Thoracic aorta (tissue), 2 donors: ENCODE results near the gene SLC6A20. TPM values are rescaled to one million over a fixed set of nuclear protein-coding genes. Genes with fewer than 3 reads are reported as not detected.

Experiments used
- ATAC-seq: fragments of 150-250 bp; one replicate; pipeline ENCODE4 v1.8.0; 2017; ENCODE audit warnings: low read depth; ENCODE audit not compliant: insufficient number of reproducible peaks, low FRiP score
- DNase-seq: peaks from one replicate; pipeline ENCODE4 v3.0.0-alpha.2; 2020; ENCODE audit warnings: low spot score
- H3K27ac ChIP-seq, 2 donors: fragments of 200-600 bp; sonication (generic); 1 replicate in 1 of 2; 2 replicates in 1 of 2; pipeline ENCODE4 v1.5.1; 2016; ENCODE audit warnings: mild to moderate bottlenecking in 2 of 2, moderate library complexity in 2 of 2
- H3K27me3 ChIP-seq: fragments of 200-600 bp; sonication (generic); replicated peaks from 2 replicates; pipeline ENCODE4 v1.6.0; 2016; ENCODE audit warnings: mild to moderate bottlenecking; ENCODE audit not compliant: insufficient read depth
- H3K36me3 ChIP-seq: fragments of 200-600 bp; sonication (generic); one replicate; pipeline ENCODE4 v1.5.1; 2016
- H3K4me1 ChIP-seq, 2 donors: fragments of 200-600 bp; sonication (generic); 1 replicate in 1 of 2; 2 replicates in 1 of 2; pipeline versions ENCODE4 v1.5.1 to v1.6.0; 2016; ENCODE audit warnings: low read depth in 2 of 2, mild to moderate bottlenecking in 1 of 2; ENCODE audit not compliant: control insufficient read depth in 1 of 2
- H3K4me3 ChIP-seq: fragments of 200-600 bp; sonication (generic); 2 replicates; pipeline ENCODE4 v1.5.1; 2016; ENCODE audit warnings: mild to moderate bottlenecking
- H3K9me3 ChIP-seq: fragments of 200-600 bp; sonication (generic); 2 replicates; pipeline ENCODE4 v1.5.1; 2016
- total RNA-seq, 2 donors: library from RNA; depleted of rRNA; stranded (reverse); fragments of >200 nt; gene quantifications; one replicate each; pipeline versions ENCODE4 v1.1.0 to v1.2.3, GENCODE V29; 2016
- TF ChIP-seq, protein P1 (sequence below): fragments of 200-600 bp; sonication (generic); IDR thresholded peaks from one replicate; pipeline ENCODE4 v1.5.1; 2019; ENCODE audit warnings: antibody characterized with exemption

The SLC6A20 gene
- total RNA-seq, 2 donors from 2014 or later = 0.28 TPM; not detected in 1

DNA sequence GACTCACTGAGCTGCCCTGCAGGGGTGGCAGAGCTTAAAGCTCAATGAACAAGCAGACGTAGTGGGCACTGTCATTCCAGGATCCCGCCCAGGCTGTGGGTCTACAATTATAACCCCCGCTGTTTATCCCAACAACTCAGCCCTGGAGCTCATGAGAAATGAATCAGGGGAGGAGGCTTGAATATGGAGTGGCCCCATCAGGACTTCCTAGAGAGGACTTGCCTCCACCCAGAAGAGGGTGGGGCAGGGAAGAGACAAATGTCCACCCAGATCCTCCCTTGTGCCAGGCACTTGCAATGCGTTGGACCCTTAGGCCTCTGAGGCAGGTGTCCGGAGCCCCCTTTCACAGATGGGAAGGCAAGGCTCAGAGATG lies 33.0 kb downstream of the SLC6A20 start:
- H3K27ac ChIP-seq = no peak overlapping the region
- no peaks in the 10 kb centered on the region for H3K36me3 ChIP-seq
- H3K27me3 ChIP-seq = no peaks in the 10 kb centered on the region
- DNase-seq (no peak), ATAC-seq (no peak)
- H3K9me3 ChIP-seq = peaks cover 4% of the 10 kb centered on the region
- H3K4me3 ChIP-seq = no peak overlapping the region
- TF ChIP-seq, protein P1, sequence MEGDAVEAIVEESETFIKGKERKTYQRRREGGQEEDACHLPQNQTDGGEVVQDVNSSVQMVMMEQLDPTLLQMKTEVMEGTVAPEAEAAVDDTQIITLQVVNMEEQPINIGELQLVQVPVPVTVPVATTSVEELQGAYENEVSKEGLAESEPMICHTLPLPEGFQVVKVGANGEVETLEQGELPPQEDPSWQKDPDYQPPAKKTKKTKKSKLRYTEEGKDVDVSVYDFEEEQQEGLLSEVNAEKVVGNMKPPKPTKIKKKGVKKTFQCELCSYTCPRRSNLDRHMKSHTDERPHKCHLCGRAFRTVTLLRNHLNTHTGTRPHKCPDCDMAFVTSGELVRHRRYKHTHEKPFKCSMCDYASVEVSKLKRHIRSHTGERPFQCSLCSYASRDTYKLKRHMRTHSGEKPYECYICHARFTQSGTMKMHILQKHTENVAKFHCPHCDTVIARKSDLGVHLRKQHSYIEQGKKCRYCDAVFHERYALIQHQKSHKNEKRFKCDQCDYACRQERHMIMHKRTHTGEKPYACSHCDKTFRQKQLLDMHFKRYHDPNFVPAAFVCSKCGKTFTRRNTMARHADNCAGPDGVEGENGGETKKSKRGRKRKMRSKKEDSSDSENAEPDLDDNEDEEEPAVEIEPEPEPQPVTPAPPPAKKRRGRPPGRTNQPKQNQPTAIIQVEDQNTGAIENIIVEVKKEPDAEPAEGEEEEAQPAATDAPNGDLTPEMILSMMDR = no peak
- H3K4me1 ChIP-seq = no peaks in the 10 kb centered on the region

DNA sequence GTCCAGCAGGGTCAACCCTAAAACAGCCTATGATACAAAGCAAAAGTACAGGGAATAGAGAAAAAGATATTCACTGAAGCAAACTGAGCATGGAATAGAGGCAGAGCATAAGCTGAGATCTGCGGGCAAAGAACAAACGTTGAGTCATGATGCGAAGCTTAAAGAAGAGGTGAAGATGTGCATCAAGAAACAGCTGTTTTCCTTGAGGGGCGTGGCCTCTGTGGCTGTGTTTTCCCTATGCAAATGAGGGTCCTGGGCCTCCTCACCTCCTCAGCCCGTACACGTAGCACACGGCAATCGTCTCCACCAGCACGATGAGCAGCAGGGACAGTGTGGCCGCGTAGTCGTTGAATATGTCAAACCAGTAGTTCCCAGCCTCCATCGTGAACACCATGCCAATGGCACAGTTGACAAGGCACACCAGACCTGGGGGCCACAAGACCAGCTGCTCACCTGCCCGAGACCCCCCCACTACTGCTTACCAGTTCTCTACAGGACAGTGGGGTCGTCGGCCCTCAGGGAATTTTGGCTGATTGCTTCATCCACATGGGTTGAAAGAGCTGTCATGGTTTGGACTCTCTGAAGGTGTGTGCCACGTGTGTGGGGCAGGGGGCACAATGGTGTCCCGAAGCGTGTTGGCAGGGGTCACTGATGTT lies 33.6 kb downstream of the SLC6A20 start:
- no peaks in the 10 kb centered on the region for H3K36me3 ChIP-seq
- H3K27ac ChIP-seq = no peak overlapping the region
- TF ChIP-seq, protein P1 = no peak
- no peak overlapping the region for H3K4me3 ChIP-seq
- peaks cover 4% of the 10 kb centered on the region for H3K9me3 ChIP-seq
- H3K4me1 ChIP-seq = no peaks in the 10 kb centered on the region
- no peaks in the 10 kb centered on the region for H3K27me3 ChIP-seq
- DNase-seq (no peak), ATAC-seq (no peak)

DNA sequence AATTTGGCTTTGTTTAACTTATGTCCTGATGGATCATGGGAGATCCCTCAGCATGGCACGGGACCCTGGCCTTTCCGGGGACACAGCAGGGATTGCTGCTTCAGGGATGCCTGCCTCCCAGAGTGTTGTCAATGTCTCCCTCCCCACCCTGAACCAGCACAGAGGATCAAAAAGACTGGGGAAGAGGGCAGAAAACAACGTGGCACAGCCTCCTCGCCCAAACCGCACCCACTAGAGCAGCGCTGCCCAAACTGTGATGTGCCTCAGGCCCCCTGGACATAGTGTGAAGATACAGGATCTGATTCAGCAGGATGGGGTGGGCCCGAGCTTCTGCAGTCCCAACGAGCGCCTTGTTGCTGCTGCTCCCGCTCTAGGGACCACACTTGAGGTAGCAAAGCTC lies 34.5 kb downstream of the SLC6A20 start:
- Histone ChIP-seq H3K4me1 (no peaks in the 10 kb centered on the region), H3K4me3 (no peak overlapping the region), H3K27ac (no peak overlapping the region), H3K9me3 (no peaks in the 10 kb centered on the region), H3K27me3 (no peaks in the 10 kb centered on the region), H3K36me3 (no peaks in the 10 kb centered on the region)
- TF ChIP-seq, protein P1 = no peak
- DNase-seq (no peak), ATAC-seq (no peak)

DNA sequence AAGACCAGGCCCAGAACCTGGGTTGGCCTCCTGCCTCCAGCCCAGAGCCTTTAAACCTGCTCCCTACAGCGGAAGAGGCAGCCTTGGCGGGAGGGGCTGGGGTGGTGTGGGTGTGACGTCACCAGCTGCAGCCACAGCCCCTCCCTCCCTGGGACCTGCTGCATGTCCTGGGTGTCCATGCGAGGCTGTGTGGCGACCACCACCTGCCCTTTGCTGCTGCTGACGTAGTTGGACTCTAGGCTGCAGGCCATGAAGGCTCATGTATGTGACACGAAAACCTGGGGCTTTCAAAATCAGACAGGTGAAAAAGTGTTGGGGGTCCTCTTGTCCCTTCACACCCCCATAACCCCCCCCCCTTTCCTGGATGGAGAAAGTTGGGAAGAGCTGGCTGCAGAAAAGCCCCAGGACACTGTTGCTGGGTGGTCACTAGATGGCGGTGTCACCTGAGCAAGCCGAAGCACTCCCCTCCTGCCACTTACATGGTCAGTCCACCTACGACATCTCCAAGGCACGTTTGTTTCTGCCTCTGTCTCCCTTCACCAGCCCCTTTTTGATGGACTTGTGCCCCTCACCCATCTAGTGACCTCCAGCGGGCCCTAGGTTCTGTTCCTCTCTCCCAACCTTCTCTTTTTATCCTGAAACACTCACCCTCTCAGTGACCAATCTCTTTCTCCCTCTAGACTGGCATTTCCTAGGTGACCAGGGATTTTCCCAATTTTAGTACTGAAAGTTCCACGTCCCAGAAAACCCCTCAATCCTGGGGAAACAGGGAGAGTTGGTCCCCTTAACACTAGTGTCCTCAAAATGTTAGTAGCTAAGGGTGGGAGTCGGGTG lies 35.2 kb downstream of the SLC6A20 start:
- H3K36me3 ChIP-seq = no peaks in the 10 kb centered on the region
- no peak overlapping the region for H3K4me3 ChIP-seq
- no peaks in the 10 kb centered on the region for H3K4me1 ChIP-seq
- no peaks in the 10 kb centered on the region for H3K9me3 ChIP-seq
- ATAC-seq (no peak), DNase-seq (no peak)
- H3K27me3 ChIP-seq = no peaks in the 10 kb centered on the region
- H3K27ac ChIP-seq = no peak overlapping the region
- TF ChIP-seq, protein P1 = peak; percentile 62

DNA sequence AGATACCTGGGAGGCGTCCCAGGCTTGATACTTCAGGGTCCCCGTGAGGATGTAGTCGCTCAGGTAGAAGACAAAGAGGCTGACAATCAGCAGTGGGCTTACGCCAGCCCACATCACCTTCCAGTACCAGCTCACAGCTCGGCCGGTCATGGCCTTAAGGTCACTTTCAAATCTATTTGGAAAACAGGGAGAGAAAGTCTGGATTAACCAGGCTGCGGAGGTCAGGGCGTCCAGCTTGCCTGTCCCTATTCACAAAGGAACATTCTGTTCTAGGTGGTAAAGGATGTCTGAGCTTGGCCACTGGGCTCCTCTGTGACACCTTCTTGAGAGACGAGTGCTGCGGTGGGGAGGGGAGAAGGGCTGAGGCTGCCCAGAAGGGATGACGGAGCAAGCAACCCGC lies 36.5 kb downstream of the SLC6A20 start:
- ATAC-seq = no peak
- no peak for DNase-seq
- Histone ChIP-seq H3K27me3 (no peaks in the 10 kb centered on the region), H3K9me3 (no peaks in the 10 kb centered on the region), H3K4me3 (no peak overlapping the region), H3K27ac (no peak overlapping the region), H3K4me1 (no peaks in the 10 kb centered on the region), H3K36me3 (no peaks in the 10 kb centered on the region)
- TF ChIP-seq, protein P1 = no peak
